ENCODE data around the gene PRSS38. TPM values are rescaled to one million over a fixed set of nuclear protein-coding genes. Genes with fewer than 3 reads are reported as not detected.
A peak's percentile ranks its signal among the peaks of the same experiment; 100 is the strongest.

PRSS38 gene
- not detected for total RNA-seq
- polyA plus RNA-seq = not detected
- long read RNA-seq, donor 1 = 0 reads
- long read RNA-seq, donor 2 = 0 reads

DNA sequence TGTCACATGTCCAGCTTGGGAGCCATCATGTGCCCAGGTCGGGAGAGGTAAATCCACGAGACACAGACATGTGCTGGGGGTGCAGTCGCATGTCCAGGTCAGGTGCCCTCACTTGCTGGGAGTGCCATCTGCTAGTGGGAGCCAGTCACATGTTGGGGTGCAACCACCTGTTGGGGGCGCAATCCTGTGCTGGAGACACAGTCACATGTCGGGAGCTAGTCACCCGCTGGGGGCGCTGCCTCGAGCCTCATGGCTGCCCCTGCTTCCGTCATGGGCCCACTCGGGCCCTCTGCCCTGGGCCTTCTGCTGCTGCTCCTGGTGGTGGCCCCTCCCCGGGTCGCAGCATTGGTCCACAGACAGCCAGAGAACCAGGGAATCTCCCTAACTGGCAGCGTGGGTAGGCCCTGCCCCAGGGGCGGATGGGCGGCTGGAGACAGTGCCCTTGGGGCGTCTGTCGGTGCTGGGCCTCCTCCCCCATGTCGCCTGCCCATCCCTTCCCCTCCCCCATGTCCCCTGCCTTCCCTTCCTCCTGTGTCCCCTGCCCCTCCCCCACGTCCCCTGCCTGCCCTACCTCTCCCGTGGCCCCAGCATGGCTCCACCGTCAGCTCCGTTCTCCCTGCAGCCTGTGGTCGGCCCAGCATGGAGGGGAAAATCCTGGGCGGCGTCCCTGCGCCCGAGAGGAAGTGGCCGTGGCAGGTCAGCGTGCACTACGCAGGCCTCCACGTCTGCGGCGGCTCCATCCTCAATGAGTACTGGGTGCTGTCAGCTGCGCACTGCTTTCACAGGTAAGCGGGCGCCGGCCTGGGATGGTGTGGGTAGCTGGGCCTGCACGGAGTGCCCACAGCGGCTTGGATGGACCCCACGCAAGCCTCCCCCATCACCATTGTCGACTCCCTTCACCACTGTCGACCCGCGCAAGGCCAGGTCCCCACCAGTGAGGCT is at the start of gene PRSS38:
Gene PRSS38 (plus strand): TSS at position 208 of the 942 bp plus-strand sequence. CDS start 42 bp downstream, at position 250.
- no peak for ATAC-seq (ENCODE audit: low FRiP score)
- intact Hi-C loops (cut with DNase I) = no loop called here
- WGBS, 2 donors = 92 to 94% methylated on average over 40 to 44 of the region's 44 CpGs

DNA sequence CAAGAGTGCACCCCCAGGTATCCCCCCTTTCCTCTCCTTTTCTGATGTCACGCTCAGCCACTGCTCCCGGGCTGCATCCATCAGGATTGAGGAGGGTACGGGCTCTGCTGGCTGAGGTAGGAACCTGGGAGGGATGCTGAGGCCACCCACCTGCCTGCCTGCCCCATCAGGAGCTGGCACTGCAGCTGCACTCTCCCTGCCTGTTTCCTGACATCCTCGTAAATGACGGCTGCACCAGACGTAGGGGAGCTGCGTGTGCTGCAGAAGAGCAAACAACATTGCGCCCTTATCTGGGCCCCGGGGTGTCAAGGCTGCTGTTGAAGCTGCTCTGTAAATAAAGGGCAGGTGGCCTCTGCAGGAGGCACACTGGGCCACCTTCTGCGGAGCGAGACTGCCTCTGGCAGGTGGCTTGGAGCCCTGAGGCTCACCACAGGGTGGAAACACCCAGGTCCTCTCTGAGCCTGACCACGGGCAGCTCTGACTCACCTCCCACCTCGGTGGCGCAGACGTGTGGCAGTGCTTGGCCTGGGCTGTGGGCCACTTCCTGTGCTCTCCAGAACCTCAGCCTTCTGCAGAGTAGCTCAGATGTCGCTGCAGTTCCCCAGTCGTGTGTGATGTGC is 49.4 kb upstream of the PRSS38 start:
- peak in 1 of 2 donors; percentile 71 for DNase-seq
- 79 to 83% methylated on average over 17 of the region's 17 CpGs for WGBS, 2 donors
- no peak for ATAC-seq (ENCODE audit: low FRiP score)
- Histone ChIP-seq H3K4me3 (ENCODE audit: low read length in 2 of 2) (no peak overlapping the region), H3K27ac (ENCODE audit: low read depth in 1 of 2, low read length in 2 of 2) (no peak overlapping the region), H3K36me3 (ENCODE audit: control insufficient read depth in 1 of 2, insufficient read depth in 2 of 2, low read length in 1 of 2) (peaks cover 0 to 9% of the 10 kb centered on the region in 2 donors), H3K9me3 (ENCODE audit: control insufficient read depth, low read length) (no peaks in the 10 kb centered on the region), H3K4me1 (ENCODE audit: control insufficient read depth in 1 of 2, insufficient read depth in 2 of 2, low read length in 2 of 2) (no peaks in the 10 kb centered on the region), H3K27me3 (ENCODE audit: control insufficient read depth in 1 of 2, insufficient read depth in 2 of 2, low read length in 1 of 2) (no peaks in the 10 kb centered on the region)
- intact Hi-C loops (cut with DNase I) = loop anchor here in 1 of 2 donors (10.0 kb wide), 1 partner anchor 119 kb away; no protein-coding TSS in a partner anchor

More for the DNA sequence above, at the start of gene PRSS38:
- Histone ChIP-seq H3K27me3 (ENCODE audit: control insufficient read depth in 1 of 2, insufficient read depth in 2 of 2, low read length in 1 of 2) (no peaks in the 10 kb centered on the region), H3K36me3 (ENCODE audit: control insufficient read depth in 1 of 2, insufficient read depth in 2 of 2, low read length in 1 of 2) (no peaks in the 10 kb centered on the region), H3K4me1 (ENCODE audit: control insufficient read depth in 1 of 2, insufficient read depth in 2 of 2, low read length in 2 of 2) (no peaks in the 10 kb centered on the region), H3K9me3 (ENCODE audit: control insufficient read depth, low read length) (peaks cover 4% of the 10 kb centered on the region), H3K27ac (ENCODE audit: low read depth in 1 of 2, low read length in 2 of 2) (no peak within 1 kb of the TSS), H3K4me3 (ENCODE audit: low read length in 2 of 2) (no peak within 1 kb of the TSS)
- DNase-seq = peak in 1 of 2 donors; percentile 71

DNA sequence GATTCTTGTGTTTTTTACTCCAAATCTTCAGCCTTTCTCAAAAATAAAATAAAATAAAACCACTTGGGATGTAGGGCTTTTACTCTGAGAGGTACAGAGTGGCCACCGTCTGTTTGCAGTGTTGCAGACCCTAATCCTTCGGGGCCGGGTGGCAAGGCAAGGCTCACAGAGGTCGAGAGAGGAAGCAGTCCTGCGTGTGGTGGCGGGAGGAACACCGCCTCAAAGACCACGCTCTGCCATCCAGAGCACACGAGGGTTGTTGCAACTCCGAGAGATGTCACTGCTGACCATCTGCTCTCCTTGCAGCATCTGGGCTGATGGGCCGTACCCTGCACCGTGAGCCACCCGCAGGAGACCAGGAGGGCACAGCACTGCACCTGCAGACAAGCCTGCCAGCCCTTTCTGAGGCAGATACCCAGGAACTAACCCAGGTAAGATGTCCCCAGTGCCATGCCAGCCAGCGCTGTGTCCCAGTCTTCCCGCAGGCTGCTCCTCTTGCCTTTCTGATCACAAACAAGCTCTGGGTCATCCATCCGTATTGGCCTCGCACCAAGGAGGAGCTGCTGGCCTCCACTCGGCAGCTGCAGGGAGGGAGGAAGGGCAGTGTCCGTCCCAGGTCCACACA is 48.7 kb upstream of the PRSS38 start:
- H3K9me3 ChIP-seq (ENCODE audit: control insufficient read depth, low read length) = no peaks in the 10 kb centered on the region
- intact Hi-C loops (cut with DNase I) = loop anchor here in 1 of 2 donors (10.0 kb wide), 1 partner anchor 118 kb away; no protein-coding TSS in a partner anchor
- H3K27ac ChIP-seq (ENCODE audit: low read depth in 1 of 2, low read length in 2 of 2) = no peak overlapping the region
- ATAC-seq (ENCODE audit: low FRiP score) (no peak), DNase-seq (peak in 1 of 2 donors; percentile 32)
- no peak overlapping the region for H3K4me3 ChIP-seq (ENCODE audit: low read length in 2 of 2)
- no peaks in the 10 kb centered on the region for H3K27me3 ChIP-seq (ENCODE audit: control insufficient read depth in 1 of 2, insufficient read depth in 2 of 2, low read length in 1 of 2)
- H3K36me3 ChIP-seq (ENCODE audit: control insufficient read depth in 1 of 2, insufficient read depth in 2 of 2, low read length in 1 of 2) = peaks cover 0 to 9% of the 10 kb centered on the region in 2 donors
- WGBS, 2 donors = 88 to 90% methylated on average over 19 of the region's 19 CpGs
- no peaks in the 10 kb centered on the region for H3K4me1 ChIP-seq (ENCODE audit: control insufficient read depth in 1 of 2, insufficient read depth in 2 of 2, low read length in 2 of 2)

DNA sequence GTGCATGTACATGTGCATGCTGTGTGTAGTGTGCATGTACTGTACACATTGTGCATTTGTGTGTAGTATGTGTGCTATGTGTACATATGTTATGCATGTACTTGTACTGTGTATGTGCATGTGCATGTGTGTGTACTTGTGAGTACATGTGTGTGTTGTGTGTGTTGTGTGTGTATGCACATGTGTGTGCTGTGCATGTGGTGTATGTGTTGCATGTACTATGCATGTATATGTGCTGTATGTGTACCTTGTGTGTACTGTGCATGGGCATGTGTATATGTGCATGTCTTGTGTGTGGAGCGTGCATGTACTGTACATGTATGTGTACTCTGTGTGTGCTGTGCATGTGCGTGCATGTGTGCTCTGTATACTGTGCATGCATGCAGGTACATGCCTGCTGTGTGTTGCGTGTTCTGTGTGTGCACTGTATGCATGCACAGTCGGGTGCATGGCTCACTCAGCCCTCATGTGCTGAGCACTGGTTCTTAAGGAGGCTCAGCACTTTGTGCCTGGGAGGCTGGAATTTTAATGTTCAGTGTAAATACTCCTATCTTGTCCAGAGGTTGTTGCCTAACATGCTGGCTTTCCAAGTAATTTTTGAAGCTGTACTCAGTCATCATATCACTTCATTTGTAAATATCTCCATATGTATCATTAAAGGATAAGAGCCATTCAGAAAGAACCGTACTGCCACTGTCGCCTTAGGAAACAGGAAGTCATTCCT is 47.9 kb upstream of the PRSS38 start:
- peak in 1 of 2 donors; percentile 56 for DNase-seq
- 91 to 92% methylated on average over 6 of the region's 6 CpGs for WGBS, 2 donors
- ATAC-seq (ENCODE audit: low FRiP score) = no peak
- intact Hi-C loops (cut with DNase I) = loop anchor here in 1 of 2 donors (10.0 kb wide), 1 partner anchor 117 kb away; no protein-coding TSS in a partner anchor
- H3K9me3 ChIP-seq (ENCODE audit: control insufficient read depth, low read length) = no peaks in the 10 kb centered on the region
- H3K27me3 ChIP-seq (ENCODE audit: control insufficient read depth in 1 of 2, insufficient read depth in 2 of 2, low read length in 1 of 2) = no peaks in the 10 kb centered on the region
- no peaks in the 10 kb centered on the region for H3K4me1 ChIP-seq (ENCODE audit: control insufficient read depth in 1 of 2, insufficient read depth in 2 of 2, low read length in 2 of 2)
- H3K4me3 ChIP-seq (ENCODE audit: low read length in 2 of 2) = no peak overlapping the region
- H3K27ac ChIP-seq (ENCODE audit: low read depth in 1 of 2, low read length in 2 of 2) = no peak overlapping the region
- peaks cover 0 to 9% of the 10 kb centered on the region in 2 donors for H3K36me3 ChIP-seq (ENCODE audit: control insufficient read depth in 1 of 2, insufficient read depth in 2 of 2, low read length in 1 of 2)

DNA sequence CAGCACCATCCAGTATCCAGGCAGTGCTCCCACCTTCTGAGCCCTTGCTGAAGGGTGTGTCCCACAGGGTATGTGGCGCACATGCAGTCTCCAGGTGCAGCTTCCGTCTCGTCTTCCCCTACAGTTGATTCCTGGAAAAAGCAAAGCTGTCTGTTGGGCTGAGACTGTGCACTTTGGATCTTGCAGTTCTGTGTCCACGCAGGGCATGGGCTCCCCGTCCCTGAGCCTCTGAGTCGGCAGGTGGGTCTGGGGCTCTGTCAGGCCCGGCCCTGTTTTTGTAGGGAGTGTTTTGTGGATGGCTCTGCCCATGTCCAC is 47.4 kb upstream of the PRSS38 start:
- Histone ChIP-seq H3K36me3 (ENCODE audit: control insufficient read depth in 1 of 2, insufficient read depth in 2 of 2, low read length in 1 of 2) (peaks cover 0 to 9% of the 10 kb centered on the region in 2 donors), H3K4me3 (ENCODE audit: low read length in 2 of 2) (no peak overlapping the region), H3K27ac (ENCODE audit: low read depth in 1 of 2, low read length in 2 of 2) (no peak overlapping the region), H3K4me1 (ENCODE audit: control insufficient read depth in 1 of 2, insufficient read depth in 2 of 2, low read length in 2 of 2) (no peaks in the 10 kb centered on the region), H3K27me3 (ENCODE audit: control insufficient read depth in 1 of 2, insufficient read depth in 2 of 2, low read length in 1 of 2) (no peaks in the 10 kb centered on the region), H3K9me3 (ENCODE audit: control insufficient read depth, low read length) (no peaks in the 10 kb centered on the region)
- no peak for ATAC-seq (ENCODE audit: low FRiP score)
- WGBS, 2 donors = 94% methylated on average over 7 of the region's 7 CpGs
- DNase-seq = peak in 1 of 2 donors; percentile 30
- intact Hi-C loops (cut with DNase I) = loop anchor here in 1 of 2 donors (10.0 kb wide), 1 partner anchor 117 kb away; no protein-coding TSS in a partner anchor

DNA sequence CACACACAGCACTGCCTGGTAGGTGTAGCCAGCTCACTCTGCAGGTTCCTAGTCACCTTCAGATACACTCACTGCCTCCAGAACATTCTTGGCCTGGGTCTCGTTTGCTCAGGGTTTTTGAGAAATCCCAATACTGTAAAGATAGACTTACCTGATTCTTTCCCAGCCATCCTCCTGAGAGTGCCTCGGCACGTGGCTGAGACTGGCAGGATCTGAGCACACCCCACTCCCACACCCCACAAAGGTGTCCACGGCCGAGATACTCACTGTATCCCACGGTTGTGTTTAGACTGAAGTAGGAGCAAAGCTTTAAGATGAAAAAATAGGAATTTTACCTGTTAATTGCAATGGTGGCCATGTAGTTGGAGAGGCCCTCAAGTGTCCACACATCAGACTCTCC is 46.8 kb upstream of the PRSS38 start:
- no peaks in the 10 kb centered on the region for H3K4me1 ChIP-seq (ENCODE audit: control insufficient read depth in 1 of 2, insufficient read depth in 2 of 2, low read length in 2 of 2)
- H3K27ac ChIP-seq (ENCODE audit: low read depth in 1 of 2, low read length in 2 of 2) = no peak overlapping the region
- H3K4me3 ChIP-seq (ENCODE audit: low read length in 2 of 2) = no peak overlapping the region
- peak in 1 of 2 donors; percentile 35 for DNase-seq
- no peaks in the 10 kb centered on the region for H3K9me3 ChIP-seq (ENCODE audit: control insufficient read depth, low read length)
- WGBS, 2 donors = 94% methylated on average over 6 of the region's 6 CpGs
- ATAC-seq (ENCODE audit: low FRiP score) = no peak
- intact Hi-C loops (cut with DNase I) = loop anchor here in 1 of 2 donors (10.0 kb wide), 1 partner anchor 116 kb away; no protein-coding TSS in a partner anchor
- peaks cover 0 to 9% of the 10 kb centered on the region in 2 donors for H3K36me3 ChIP-seq (ENCODE audit: control insufficient read depth in 1 of 2, insufficient read depth in 2 of 2, low read length in 1 of 2)
- no peaks in the 10 kb centered on the region for H3K27me3 ChIP-seq (ENCODE audit: control insufficient read depth in 1 of 2, insufficient read depth in 2 of 2, low read length in 1 of 2)

DNA sequence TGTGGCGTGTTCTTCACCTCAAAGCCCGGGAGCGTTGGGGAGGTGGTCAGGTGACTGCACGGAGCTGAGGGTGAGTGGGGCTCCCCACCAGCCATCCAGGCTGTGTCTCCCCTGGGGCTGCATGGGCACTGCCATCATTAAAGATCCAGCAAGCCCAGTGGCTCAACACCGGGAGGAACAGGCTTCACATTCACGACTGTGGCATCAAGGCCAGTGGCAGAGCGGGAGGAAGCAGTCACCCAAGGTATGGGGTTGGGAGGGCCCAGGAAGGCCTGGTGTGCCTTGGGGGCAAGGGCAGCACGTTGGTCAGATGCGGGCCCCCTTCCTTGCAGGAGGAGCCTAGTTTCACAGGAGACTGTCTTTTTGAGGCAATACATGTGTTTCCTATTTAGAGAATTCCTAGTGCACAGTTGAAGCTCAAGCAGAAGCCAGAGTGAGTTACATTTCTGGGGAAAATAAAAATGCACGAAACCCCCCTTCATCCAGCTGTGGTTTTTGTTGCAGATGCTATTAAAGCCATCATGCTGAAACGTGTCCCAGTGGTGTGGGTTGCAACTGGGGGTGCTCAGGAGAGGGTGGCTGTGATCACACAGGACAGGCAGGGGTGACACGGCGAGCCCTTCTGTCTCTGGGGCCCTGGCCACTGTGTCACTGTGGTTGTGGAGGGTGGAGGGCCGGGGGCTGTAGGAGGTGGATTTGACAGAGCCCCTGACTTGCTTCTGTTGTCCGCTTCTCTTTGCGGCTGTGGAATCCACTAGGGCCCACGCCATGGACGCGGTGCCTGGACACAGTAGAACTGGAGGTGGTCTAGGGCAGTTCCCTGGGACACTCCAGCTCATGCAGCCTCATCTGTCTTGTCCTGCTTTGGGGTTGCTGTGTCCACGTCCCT is 46.2 kb upstream of the PRSS38 start:
- H3K4me1 ChIP-seq (ENCODE audit: control insufficient read depth in 1 of 2, insufficient read depth in 2 of 2, low read length in 2 of 2) = no peaks in the 10 kb centered on the region
- H3K36me3 ChIP-seq (ENCODE audit: control insufficient read depth in 1 of 2, insufficient read depth in 2 of 2, low read length in 1 of 2) = peaks cover 0 to 9% of the 10 kb centered on the region in 2 donors
- H3K27me3 ChIP-seq (ENCODE audit: control insufficient read depth in 1 of 2, insufficient read depth in 2 of 2, low read length in 1 of 2) = no peaks in the 10 kb centered on the region
- no peak for ATAC-seq (ENCODE audit: low FRiP score)
- WGBS, 2 donors = 92 to 94% methylated on average over 20 of the region's 20 CpGs
- no peak overlapping the region for H3K4me3 ChIP-seq (ENCODE audit: low read length in 2 of 2)
- H3K9me3 ChIP-seq (ENCODE audit: control insufficient read depth, low read length) = no peaks in the 10 kb centered on the region
- H3K27ac ChIP-seq (ENCODE audit: low read depth in 1 of 2, low read length in 2 of 2) = no peak overlapping the region
- DNase-seq = peak in 1 of 2 donors; percentile 56
- intact Hi-C loops (cut with DNase I) = loop anchor here in 1 of 2 donors (10.0 kb wide), 1 partner anchor 116 kb away; no protein-coding TSS in a partner anchor

Data from aorta (tissue), 5 donors.